Measurements from ENCODE around the gene CAV1. TPM values are rescaled to one million over a fixed set of nuclear protein-coding genes. Genes with fewer than 3 reads are reported as not detected.

Gene CAV1
- total and polyA plus RNA-seq, 2 experiments from 2014 or later: 16.0 to 21.1 TPM

- Histone ChIP-seq H3K9me2 (ENCODE audit: insufficient read depth) (no peaks in the 10 kb centered on the region), H4K20me1 (replicated peaks; ENCODE audit: insufficient read depth) (no peaks in the 10 kb centered on the region), H2AFZ (peak overlapping the region; percentile 64; the same call in 1 of the 2 replicates), H3K36me3 (ENCODE audit: insufficient read depth) (no peaks in the 10 kb centered on the region), H3K27me3 (ENCODE audit: insufficient read depth) (no peaks in the 10 kb centered on the region), H3K4me3 (no peak overlapping the region), H3K27ac (ENCODE audit: low read depth) (no peak overlapping the region), H3F3A (replicated peaks; ENCODE audit: low read depth) (no peaks in the 10 kb centered on the region), H3K4me2 (no peak overlapping the region), H3K4me1 (ENCODE audit: insufficient read depth) (peaks cover 6% of the 10 kb centered on the region; the same call in 1 of the 2 replicates), H3K79me2 (replicated peaks; ENCODE audit: insufficient read depth) (no peaks in the 10 kb centered on the region)
- Mint-ChIP-seq H3K27ac (no peak overlapping the region), H3K36me3 (ENCODE audit: low read depth) (no peaks in the 10 kb centered on the region), H3K9me3 (no peaks in the 10 kb centered on the region), H3K4me1 (peaks cover 20% of the 10 kb centered on the region), H3K27me3 (ENCODE audit: insufficient read depth, low read depth, poor library complexity) (no peaks in the 10 kb centered on the region), H3K4me3 (no peak overlapping the region)
- ATAC-seq: peak; percentile 31; the same call in 2 of the 3 replicates
- DNase-seq (ENCODE audit: low spot score): peak; percentile 17
- TF ChIP-seq POLR2AphosphoS5 (IDR thresholded peaks at IDR 0.05; ENCODE audit: low read depth): no peak
- TF ChIP-seq ZNF114 (CRISPR knock-in tag; IDR thresholded peaks at IDR 0.05): no peak
- no peak for TF ChIP-seq CTCF (conservative IDR thresholded peaks at IDR 0.05; ENCODE audit: low read depth in 2 of 2)
- TF ChIP-seq CREB1 (CRISPR knock-in tag; IDR thresholded peaks at IDR 0.05; ENCODE audit: low read depth): no peak
- TF ChIP-seq ETS1 (IDR thresholded peaks at IDR 0.05): no peak
- no peak for TF ChIP-seq ZNF331 (CRISPR knock-in tag; IDR thresholded peaks at IDR 0.05; ENCODE audit: low read depth)
- TF ChIP-seq ZNF462 (CRISPR knock-in tag; IDR thresholded peaks at IDR 0.05): no peak
Measured at GRCh38 chr7:116588225-116588624, 63.4 kb downstream of the CAV1 start.
